GM18498 (cell line): ENCODE data around the gene KCNH5.
A peak's percentile ranks its signal among the peaks of the same experiment; 100 is the strongest.

Source experiments
- ATAC-seq: cut with Tn5 transposase; IDR thresholded peaks from one replicate; pipeline ENCODE4 v1.9.1; 2021; ENCODE audit warnings: mild to moderate bottlenecking, moderate library complexity; ENCODE audit not compliant: unreplicated experiment

The KCNH5 gene, protein sequence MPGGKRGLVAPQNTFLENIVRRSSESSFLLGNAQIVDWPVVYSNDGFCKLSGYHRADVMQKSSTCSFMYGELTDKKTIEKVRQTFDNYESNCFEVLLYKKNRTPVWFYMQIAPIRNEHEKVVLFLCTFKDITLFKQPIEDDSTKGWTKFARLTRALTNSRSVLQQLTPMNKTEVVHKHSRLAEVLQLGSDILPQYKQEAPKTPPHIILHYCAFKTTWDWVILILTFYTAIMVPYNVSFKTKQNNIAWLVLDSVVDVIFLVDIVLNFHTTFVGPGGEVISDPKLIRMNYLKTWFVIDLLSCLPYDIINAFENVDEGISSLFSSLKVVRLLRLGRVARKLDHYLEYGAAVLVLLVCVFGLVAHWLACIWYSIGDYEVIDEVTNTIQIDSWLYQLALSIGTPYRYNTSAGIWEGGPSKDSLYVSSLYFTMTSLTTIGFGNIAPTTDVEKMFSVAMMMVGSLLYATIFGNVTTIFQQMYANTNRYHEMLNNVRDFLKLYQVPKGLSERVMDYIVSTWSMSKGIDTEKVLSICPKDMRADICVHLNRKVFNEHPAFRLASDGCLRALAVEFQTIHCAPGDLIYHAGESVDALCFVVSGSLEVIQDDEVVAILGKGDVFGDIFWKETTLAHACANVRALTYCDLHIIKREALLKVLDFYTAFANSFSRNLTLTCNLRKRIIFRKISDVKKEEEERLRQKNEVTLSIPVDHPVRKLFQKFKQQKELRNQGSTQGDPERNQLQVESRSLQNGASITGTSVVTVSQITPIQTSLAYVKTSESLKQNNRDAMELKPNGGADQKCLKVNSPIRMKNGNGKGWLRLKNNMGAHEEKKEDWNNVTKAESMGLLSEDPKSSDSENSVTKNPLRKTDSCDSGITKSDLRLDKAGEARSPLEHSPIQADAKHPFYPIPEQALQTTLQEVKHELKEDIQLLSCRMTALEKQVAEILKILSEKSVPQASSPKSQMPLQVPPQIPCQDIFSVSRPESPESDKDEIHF

DNA sequence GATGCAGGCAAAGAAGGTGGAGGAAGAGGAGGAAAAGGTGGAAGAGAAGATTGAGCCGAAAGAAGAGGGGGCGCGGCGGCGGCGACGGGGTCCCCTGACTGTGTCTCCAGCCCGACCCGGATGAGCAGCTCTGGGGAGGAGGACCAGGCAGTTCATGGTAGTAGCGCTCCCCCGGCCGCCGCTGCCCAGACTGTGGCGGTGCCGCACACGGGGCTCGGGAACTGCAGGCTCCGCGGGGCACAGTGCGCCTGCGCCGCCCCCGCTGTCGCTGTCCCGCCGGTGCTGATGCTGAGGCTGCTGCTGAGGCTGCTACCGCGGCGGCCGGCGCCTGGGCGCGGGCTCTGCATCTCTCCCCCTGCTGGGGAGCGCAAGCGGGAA, at the start of gene KCNH5:
Gene KCNH5 (minus strand): TSS at position 225 of the 378 bp plus-strand sequence. CDS start 272 bp downstream, outside the sequence.
- peak; percentile 60 for ATAC-seq

GRCh38 chr14:63091394-63091996, 46.2 kb upstream of the KCNH5 start:
- ATAC-seq = no peak

DNA sequence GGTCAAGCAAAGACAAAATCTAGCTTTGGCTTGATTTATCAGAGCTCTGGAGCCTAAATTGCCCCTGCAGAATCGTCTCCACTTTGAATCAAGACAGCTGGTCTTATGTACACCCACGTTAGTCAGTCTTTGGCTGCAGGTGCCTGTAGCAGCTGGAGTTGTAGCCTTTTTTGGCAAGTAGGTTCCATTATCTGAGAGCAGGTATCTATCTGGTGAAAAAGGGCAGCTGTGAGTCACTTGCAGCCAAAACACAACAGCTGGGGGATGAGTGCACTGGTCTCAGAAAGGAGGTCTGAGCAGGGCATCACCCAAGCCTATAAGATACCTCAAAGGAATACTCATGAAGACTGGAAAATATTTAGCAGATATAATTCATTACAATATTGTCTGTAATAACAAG, 43.6 kb upstream of the KCNH5 start:
- no peak for ATAC-seq

DNA sequence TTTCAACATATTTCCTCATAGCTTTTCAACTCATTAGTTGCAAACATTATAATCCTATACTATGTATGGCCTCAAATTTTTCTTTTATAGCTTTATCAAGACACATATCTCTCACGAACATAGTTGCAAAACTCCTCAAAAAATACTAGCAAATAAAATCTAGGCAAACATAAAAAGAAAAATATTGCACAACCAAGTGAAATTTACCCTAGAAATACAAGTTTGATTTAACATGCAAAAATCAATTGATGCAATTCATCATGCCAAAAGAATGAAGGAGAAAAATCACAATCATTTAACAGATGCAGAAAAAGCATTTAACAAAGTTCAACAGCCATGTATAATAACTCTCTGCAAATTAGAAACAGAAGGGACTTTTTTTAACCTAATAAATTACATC, 33.3 kb upstream of the KCNH5 start:
- ATAC-seq = no peak

- ATAC-seq = no peak
Measured at GRCh38 chr14:63076488-63076887, 31.2 kb upstream of the KCNH5 start.

DNA sequence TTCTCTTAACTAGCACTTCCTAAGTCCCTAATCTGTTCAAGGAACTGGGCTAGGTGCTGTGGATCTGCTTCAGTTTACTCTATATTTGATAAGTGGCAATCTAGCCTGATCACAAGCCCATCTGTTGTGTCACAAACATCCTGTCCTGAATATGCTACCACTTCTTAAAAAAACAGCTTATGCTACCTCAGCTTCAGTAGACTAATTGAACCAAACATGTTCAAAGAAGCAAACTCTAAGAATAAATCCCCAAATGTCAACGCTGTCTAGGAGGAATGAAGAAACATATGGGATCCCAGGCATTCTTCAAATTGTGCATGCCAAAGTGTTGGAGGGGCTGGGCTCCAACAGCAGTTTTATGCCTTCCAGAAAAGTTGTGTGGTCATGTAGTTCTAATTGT, 10.4 kb upstream of the KCNH5 start:
- ATAC-seq = no peak

- ATAC-seq = no peak
Measured at GRCh38 chr14:63051992-63052391, 6.7 kb upstream of the KCNH5 start.

- ATAC-seq = no peak
Measured at GRCh38 chr14:63051301-63051700, 6.0 kb upstream of the KCNH5 start.

DNA sequence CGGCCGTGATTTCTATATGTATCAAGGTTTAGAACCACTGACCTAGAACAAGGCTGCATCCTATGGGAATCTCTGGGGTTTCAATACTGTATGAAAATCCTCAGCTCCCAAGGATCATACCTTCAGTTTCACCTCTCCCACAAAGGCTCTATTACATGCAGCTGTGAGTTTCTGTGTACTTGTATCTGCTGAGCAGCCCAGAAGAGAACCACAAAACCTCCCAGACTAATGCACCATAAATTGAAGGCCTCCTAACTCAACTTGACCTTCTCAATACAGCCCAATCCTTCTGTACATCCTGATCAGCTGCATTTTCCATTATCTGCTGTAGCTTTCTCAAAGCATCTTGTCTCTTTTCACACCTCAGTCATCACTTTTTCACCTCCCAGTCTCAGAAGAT, 5.4 kb upstream of the KCNH5 start:
- no peak for ATAC-seq

DNA sequence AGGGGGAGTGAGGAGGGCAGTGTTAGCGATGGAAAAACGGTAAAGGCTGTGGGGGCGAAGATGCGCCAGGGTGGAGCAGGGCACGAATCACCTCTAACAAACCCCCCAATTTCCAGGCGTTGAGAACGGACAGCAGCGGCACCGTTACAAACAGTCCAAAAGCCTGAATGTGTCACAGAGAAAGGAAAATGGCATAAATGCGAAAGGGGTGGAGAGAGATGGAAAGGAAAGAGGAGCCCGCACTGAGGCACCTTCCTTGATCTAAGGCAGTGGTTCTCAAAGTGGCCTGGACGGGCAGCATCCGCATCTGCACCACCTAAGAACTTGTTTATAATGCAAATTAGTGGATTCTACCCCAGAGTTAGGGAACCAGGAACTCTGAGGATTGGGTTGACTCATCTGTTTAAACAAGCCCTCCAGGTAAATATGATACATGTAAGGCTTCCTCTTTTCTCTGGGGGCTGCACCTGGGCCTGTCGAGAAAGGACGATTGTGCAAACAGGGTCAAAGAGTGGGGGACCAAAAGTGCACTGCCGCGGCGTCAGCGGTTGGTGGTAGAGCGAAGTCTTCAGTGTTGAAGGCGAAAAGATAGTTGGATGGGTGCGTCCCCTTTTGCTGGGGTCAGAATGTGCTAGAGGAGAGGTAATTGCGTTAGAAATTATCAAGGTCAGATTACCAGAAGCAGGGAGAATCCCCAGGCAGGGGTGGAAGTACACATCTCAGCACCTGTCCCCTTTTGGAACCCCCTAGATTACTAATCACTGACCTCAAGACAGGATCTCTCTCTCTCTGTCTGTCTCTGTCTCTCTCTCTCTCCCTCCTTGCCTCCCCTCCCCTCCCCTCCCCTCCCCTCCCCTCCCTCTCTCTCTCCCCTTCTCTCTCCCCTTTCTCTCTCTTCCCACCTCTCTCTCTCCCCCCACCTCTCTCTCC, 1.3 kb upstream of the KCNH5 start:
- no peak for ATAC-seq

- ATAC-seq = peak; percentile 29
Measured at GRCh38 chr14:63045612-63046320, 508 bp upstream of the KCNH5 start.

DNA sequence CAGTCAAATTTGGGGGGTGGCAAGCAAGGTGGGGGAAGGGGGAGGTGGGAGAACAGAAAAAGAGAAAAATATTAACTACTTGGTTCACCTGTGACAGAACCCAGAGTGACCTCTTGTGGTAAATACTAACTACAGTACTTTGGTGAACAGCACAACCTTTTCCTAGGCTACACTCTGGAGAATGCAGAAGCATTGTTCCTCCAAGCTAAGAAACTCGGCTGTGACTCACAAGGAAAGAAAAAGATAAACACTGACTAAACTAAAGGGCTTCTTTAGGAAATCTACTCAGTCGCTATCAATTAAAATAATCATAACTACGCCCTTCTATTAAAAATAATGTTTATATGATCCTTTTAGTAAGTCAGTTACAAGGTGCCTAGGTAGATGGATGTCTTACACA, 5.4 kb downstream of the KCNH5 start:
- no peak for ATAC-seq

GRCh38 chr14:63032641-63033040, 12.6 kb downstream of the KCNH5 start:
- ATAC-seq = no peak

DNA sequence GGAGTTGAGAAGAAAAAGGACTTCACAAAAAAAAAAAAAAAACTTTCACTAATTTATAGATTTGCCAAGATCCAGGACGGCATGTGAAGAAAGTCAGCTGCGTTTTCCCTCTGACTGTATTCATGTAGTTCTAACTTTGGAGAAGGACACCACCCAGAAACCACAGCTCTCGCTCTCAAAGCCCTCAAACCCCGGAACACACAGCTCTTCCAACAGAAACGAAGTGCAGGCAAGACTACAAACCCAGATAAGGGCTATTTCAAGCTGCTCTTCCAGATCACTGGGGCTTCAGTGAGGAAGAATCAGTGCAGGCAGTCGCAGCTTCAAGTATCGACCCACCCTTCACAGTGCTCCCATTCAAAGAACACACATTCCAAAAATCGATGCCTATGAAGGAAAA, 13.2 kb downstream of the KCNH5 start:
- ATAC-seq = no peak

- no peak for ATAC-seq
Measured at GRCh38 chr14:63030113-63030512, 15.1 kb downstream of the KCNH5 start.

DNA sequence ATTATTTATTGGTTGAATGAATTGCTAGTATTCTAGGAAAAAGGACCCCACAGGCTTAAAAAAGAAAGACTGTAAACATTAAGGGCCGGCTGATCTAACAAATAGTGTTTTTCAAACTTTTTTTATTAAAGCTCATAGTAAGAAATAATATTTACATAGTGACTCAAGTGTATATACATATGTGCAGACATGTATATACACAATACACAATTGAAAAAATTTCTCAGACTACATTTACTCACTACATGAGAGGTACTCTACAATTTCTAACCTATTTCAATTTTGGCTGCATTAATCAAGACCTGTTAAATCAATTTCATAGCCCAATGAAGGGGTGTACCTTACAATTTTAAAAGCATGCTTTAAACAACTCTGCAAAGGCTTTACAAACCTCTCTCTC, 17.5 kb downstream of the KCNH5 start:
- ATAC-seq = no peak

GRCh38 chr14:63026491-63026890, 18.8 kb downstream of the KCNH5 start:
- ATAC-seq = no peak

- ATAC-seq = no peak
Measured at GRCh38 chr14:63014621-63015020, 30.6 kb downstream of the KCNH5 start.

- ATAC-seq = no peak
Measured at GRCh38 chr14:63012171-63012570, 33.1 kb downstream of the KCNH5 start.

DNA sequence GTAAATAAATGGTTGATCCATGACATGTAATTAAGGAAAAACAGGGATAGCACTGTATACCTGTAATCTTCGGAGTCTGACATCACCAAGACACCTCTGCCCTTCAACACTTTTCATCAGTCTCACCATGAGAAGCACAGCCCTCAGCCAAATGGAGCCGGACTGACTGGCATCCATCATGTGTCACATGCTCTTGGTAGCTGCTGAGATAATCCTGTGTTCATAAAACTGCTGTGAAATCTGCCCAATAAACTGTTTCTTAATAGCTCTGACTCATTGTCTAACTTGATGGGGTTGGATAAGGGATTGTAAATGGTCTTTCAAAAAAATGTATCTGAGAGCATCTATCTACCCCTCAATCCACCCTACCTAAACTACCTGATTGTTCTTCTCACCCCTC, 33.6 kb downstream of the KCNH5 start:
- no peak for ATAC-seq
